ENCODE results near the gene COL8A2.

DNA sequence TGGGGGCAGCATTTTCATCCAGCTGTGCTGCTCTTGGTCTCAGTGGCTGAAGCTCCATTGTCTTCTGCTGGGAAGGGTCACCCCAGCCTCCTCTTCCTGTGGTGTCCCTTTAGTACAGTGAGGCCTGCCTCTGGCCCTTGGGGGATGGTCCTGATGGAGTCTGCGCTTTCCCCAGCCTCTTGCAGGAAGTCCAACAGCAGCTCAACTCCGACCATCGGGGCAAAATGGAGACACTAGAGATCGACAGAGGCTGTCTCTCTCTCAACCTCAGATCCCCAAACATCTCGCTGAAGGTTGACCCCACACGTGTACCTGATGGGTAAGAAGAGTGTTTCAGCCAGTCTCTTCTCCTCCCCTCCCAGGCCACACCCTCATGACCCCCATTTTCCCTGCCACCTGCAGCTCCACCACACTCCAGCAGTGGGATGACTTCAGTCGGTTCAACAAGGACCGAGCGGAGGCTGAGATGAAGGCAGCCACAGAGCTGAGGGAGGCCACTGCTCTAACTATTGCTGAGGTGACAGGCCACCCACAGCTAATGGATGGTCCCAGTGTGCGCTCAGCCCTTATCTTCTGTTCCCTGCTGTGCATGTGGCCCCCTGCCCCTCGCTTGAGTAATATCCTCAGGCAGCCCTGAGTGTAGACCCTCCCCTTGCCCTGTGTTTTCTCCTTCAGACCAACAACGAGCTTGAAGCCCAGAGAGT, 38.3 kb downstream of the COL8A2 start:
- no peak for TF ChIP-seq POLR2A (IDR thresholded peaks at IDR 0.05)
- TF ChIP-seq, protein P1, sequence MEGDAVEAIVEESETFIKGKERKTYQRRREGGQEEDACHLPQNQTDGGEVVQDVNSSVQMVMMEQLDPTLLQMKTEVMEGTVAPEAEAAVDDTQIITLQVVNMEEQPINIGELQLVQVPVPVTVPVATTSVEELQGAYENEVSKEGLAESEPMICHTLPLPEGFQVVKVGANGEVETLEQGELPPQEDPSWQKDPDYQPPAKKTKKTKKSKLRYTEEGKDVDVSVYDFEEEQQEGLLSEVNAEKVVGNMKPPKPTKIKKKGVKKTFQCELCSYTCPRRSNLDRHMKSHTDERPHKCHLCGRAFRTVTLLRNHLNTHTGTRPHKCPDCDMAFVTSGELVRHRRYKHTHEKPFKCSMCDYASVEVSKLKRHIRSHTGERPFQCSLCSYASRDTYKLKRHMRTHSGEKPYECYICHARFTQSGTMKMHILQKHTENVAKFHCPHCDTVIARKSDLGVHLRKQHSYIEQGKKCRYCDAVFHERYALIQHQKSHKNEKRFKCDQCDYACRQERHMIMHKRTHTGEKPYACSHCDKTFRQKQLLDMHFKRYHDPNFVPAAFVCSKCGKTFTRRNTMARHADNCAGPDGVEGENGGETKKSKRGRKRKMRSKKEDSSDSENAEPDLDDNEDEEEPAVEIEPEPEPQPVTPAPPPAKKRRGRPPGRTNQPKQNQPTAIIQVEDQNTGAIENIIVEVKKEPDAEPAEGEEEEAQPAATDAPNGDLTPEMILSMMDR (IDR thresholded peaks at IDR 0.05), result no peak
